Loucy (cell line): ENCODE measurements around the gene CDC14A.
"Not testable (repeated sequence)": the region's sequence is repeated elsewhere in the genome, so short reads cannot be mapped to it uniquely, and the experiment has no call there.

Experiments
- CTCF ChIP-seq: fragments of 200-600 bp; sonication (generic); conservative IDR thresholded peaks from 2 replicates; pipeline ENCODE4 v1.5.1; 2014; ENCODE audit warnings: mild to moderate bottlenecking, antibody characterized with exemption, low read length
- EZH2phosphoT487 ChIP-seq: fragments of 200-600 bp; IDR thresholded peaks from 2 replicates; pipeline ENCODE4 v1.6.1; 2018; ENCODE audit warnings: antibody characterized with exemption, mild to moderate bottlenecking, moderate library complexity, borderline replicate concordance

GRCh38 chr1:100337878-100338277 lies 14.4 kb upstream of the CDC14A start:
- TF ChIP-seq CTCF, EZH2phosphoT487: not testable (repeated sequence)
